ENCODE results near the gene GRID2IP. TPM values are rescaled to one million over a fixed set of nuclear protein-coding genes. Genes with fewer than 3 reads are reported as not detected.

The GRID2IP gene
- total and polyA plus RNA-seq, 10 of the 15 experiments (the other 5 are each of a cell fraction or from before 2014, with no cell fraction given), result not detected

- TF ChIP-seq ZNF687 (IDR thresholded peaks at IDR 0.05), result no peak
These were observed 24.2 kb upstream of the GRID2IP start (continued) for GRCh38 chr7:6575281-6576023.

- no peak overlapping the region for H3K9ac ChIP-seq (ENCODE audit: control insufficient read depth, insufficient read depth, low read length)
- no peaks in the 10 kb centered on the region for H3K79me2 ChIP-seq (ENCODE audit: control insufficient read depth, insufficient read depth, low read length)
- no peaks in the 10 kb centered on the region for H4K20me1 ChIP-seq (ENCODE audit: control insufficient read depth, insufficient read depth)
- H3K27me3 ChIP-seq (replicated peaks in 1 of 2; ENCODE audit: control insufficient read depth in 2 of 2, insufficient read depth in 2 of 2, low read length in 1 of 2), result no peaks in the 10 kb centered on the region
- no peaks in the 10 kb centered on the region for H3K9me3 ChIP-seq (replicated peaks; ENCODE audit: control insufficient read depth, insufficient read depth, low read length)
- ChIA-PET SMC1A (ENCODE audit: uncharacterized antibody, unreplicated experiment) (no interaction called here), CTCF (interaction anchor here (1.6 to 2.2 kb wide), 2 partner anchors 10 to 55 kb away, joined by 4 to 9 read pairs; no protein-coding TSS in a partner anchor), RAD21 (ENCODE audit: unreplicated experiment) (no interaction called here), POLR2A (interaction anchor here (0.6 kb wide), 1 partner anchor 323 kb away, joined by 5 read pairs; no protein-coding TSS in a partner anchor)
- H3K27ac ChIP-seq (ENCODE audit: control insufficient read depth, insufficient read depth), result no peak overlapping the region
- intact Hi-C loops (cut with micrococcal nuclease; ENCODE audit: unreplicated experiment) (loop anchor here (5.0 kb wide), 1 partner anchor 54 kb away; no protein-coding TSS in a partner anchor), in situ Hi-C loops (cut with MboI) (no loop called here)
- 28% methylated on average over 7 of the region's 7 CpGs for WGBS (ENCODE audit: insufficient coverage, insufficient replicate concordance, low lambda C conversion rate, missing lambda C conversion rate)
- H3K4me2 ChIP-seq (ENCODE audit: control insufficient read depth, insufficient read depth), result no peak overlapping the region
- H3K4me1 ChIP-seq (ENCODE audit: control insufficient read depth, insufficient read depth, low read length), result 0 out of 2 replicates have a peak, but pooled peaks cover 3% of the 10 kb centered on the region
- H3K36me3 ChIP-seq (ENCODE audit: control insufficient read depth in 2 of 2, insufficient read depth in 2 of 2, low read length in 1 of 2), result no peaks in the 10 kb centered on the region
- BruUV-seq (replicated peaks), result no TSS peak
- no peak overlapping the region for H2AFZ ChIP-seq (ENCODE audit: control insufficient read depth, low read depth, low read length)
- FAIRE-seq (no peak), DNase-seq (ENCODE audit: low read depth, low spot score) (no peak), ATAC-seq (peak; percentile 53; the same call in 2 of the 3 replicates)
- H3K4me3 ChIP-seq, result no peak overlapping the region
- TF ChIP-seq, protein P1, sequence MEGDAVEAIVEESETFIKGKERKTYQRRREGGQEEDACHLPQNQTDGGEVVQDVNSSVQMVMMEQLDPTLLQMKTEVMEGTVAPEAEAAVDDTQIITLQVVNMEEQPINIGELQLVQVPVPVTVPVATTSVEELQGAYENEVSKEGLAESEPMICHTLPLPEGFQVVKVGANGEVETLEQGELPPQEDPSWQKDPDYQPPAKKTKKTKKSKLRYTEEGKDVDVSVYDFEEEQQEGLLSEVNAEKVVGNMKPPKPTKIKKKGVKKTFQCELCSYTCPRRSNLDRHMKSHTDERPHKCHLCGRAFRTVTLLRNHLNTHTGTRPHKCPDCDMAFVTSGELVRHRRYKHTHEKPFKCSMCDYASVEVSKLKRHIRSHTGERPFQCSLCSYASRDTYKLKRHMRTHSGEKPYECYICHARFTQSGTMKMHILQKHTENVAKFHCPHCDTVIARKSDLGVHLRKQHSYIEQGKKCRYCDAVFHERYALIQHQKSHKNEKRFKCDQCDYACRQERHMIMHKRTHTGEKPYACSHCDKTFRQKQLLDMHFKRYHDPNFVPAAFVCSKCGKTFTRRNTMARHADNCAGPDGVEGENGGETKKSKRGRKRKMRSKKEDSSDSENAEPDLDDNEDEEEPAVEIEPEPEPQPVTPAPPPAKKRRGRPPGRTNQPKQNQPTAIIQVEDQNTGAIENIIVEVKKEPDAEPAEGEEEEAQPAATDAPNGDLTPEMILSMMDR (IDR thresholded peaks at IDR 0.05 in 2 of 3, conservative IDR thresholded peaks at IDR 0.05 in 1 of 3; ENCODE audit: control insufficient read depth in 2 of 3, extremely low read depth in 1 of 3, insufficient read depth in 1 of 3, low read depth in 3 of 3, low read length in 3 of 3), result no peak
- TF ChIP-seq EED (IDR thresholded peaks at IDR 0.05; ENCODE audit: low read depth) (no peak), ATF7 (IDR thresholded peaks at IDR 0.05; ENCODE audit: low read depth) (no peak), ZSCAN29 (IDR thresholded peaks at IDR 0.05) (no peak), TARDBP (IDR thresholded peaks at IDR 0.05; ENCODE audit: borderline replicate concordance) (no peak), BCL3 (IDR thresholded peaks at IDR 0.05; ENCODE audit: borderline replicate concordance, insufficient read depth, low read depth, low read length, poor library complexity, severe bottlenecking) (peak; percentile 82), FOXK2 (IDR thresholded peaks at IDR 0.05) (no peak), ASH2L (IDR thresholded peaks at IDR 0.05; ENCODE audit: borderline replicate concordance, low read depth) (no peak), MAX (IDR thresholded peaks at IDR 0.05; ENCODE audit: low read depth, low read length) (no peak), ZNF24 (IDR thresholded peaks at IDR 0.05) (no peak), EGR1 (IDR thresholded peaks at IDR 0.05; ENCODE audit: borderline replicate concordance in 1 of 2, low read depth in 2 of 2, low read length in 2 of 2) (no peak), CREB1 (IDR thresholded peaks at IDR 0.05; ENCODE audit: low read depth) (no peak)
These were observed 20.0 kb upstream of the GRID2IP start for GRCh38 chr7:6571160-6571779.

Data from GM12878 (cell line).